ENCODE results near the gene PCDH10. TPM values are rescaled to one million over a fixed set of nuclear protein-coding genes. Genes with fewer than 3 reads are reported as not detected.

The PCDH10 gene
- polyA plus RNA-seq, 10 donors = 0.12 to 1.0 (median 0.39) TPM

- peak in 1 of 3 donors; percentile 68 for DNase-seq
Measured at GRCh38 chr4:133147921-133148689, 989 bp upstream of the PCDH10 start.

DNA sequence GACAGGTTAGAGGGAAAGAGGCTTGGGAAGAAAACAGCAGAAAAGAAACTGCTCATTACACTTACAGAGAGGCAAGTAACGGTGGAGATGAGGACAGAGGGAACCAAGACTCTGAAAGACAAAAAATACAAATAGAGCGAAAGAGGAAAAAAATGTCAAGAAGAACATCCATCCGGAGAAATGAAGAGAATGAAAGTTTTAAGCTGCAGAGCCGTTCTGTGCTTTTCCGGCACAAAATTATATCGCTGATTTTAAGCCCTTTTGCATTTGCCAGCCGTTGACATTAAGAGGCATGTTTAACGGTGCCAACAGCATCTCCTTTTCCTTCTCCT, 236 bp downstream of the PCDH10 start:
- DNase-seq = no peak

DNA sequence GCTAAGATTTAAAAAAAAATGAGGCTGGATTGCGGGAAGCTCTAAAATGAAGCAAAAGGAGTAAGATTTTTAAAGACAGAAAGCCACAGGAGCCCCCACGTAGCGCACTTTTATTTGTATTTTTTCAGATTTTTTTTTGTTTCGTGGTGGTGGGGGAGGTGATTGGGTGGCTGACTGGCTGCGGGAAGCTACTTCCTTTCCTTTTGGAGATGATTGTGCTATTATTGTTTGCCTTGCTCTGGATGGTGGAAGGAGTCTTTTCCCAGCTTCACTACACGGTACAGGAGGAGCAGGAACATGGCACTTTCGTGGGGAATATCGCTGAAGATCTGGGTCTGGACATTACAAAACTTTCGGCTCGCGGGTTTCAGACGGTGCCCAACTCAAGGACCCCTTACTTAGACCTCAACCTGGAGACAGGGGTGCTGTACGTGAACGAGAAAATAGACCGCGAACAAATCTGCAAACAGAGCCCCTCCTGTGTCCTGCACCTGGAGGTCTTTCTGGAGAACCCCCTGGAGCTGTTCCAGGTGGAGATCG, 908 bp downstream of the PCDH10 start:
- peak in 1 of 3 donors; percentile 18 for DNase-seq

DNA sequence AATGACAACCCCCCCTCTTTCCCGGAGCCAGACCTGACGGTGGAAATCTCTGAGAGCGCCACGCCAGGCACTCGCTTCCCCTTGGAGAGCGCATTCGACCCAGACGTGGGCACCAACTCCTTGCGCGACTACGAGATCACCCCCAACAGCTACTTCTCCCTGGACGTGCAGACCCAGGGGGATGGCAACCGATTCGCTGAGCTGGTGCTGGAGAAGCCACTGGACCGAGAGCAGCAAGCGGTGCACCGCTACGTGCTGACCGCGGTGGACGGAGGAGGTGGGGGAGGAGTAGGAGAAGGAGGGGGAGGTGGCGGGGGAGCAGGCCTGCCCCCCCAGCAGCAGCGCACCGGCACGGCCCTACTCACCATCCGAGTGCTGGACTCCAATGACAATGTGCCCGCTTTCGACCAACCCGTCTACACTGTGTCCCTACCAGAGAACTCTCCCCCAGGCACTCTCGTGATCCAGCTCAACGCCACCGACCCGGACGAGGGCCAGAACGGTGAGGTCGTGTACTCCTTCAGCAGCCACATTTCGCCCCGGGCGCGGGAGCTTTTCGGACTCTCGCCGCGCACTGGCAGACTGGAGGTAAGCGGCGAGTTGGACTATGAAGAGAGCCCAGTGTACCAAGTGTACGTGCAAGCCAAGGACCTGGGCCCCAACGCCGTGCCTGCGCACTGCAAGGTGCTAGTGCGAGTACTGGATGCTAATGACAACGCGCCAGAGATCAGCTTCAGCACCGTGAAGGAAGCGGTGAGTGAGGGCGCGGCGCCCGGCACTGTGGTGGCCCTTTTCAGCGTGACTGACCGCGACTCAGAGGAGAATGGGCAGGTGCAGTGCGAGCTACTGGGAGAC, 1.6 kb downstream of the PCDH10 start:
- peak in 1 of 3 donors; percentile 52 for DNase-seq

DNA sequence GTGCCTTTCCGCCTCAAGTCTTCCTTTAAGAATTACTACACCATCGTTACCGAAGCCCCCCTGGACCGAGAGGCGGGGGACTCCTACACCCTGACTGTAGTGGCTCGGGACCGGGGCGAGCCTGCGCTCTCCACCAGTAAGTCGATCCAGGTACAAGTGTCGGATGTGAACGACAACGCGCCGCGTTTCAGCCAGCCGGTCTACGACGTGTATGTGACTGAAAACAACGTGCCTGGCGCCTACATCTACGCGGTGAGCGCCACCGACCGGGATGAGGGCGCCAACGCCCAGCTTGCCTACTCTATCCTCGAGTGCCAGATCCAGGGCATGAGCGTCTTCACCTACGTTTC, 2.2 kb downstream of the PCDH10 start:
- DNase-seq = peak in 1 of 3 donors; percentile 41

DNA sequence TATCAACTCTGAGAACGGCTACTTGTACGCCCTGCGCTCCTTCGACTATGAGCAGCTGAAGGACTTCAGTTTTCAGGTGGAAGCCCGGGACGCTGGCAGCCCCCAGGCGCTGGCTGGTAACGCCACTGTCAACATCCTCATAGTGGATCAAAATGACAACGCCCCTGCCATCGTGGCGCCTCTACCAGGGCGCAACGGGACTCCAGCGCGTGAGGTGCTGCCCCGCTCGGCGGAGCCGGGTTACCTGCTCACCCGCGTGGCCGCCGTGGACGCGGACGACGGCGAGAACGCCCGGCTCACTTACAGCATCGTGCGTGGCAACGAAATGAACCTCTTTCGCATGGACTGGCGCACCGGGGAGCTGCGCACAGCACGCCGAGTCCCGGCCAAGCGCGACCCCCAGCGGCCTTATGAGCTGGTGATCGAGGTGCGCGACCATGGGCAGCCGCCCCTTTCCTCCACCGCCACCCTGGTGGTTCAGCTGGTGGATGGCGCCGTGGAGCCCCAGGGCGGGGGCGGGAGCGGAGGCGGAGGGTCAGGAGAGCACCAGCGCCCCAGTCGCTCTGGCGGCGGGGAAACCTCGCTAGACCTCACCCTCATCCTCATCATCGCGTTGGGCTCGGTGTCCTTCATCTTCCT, 2.7 kb downstream of the PCDH10 start:
- no peak for DNase-seq

- DNase-seq = peak in 1 of 3 donors; percentile 57
Measured at GRCh38 chr4:133152330-133152821, 3.3 kb downstream of the PCDH10 start.

DNA sequence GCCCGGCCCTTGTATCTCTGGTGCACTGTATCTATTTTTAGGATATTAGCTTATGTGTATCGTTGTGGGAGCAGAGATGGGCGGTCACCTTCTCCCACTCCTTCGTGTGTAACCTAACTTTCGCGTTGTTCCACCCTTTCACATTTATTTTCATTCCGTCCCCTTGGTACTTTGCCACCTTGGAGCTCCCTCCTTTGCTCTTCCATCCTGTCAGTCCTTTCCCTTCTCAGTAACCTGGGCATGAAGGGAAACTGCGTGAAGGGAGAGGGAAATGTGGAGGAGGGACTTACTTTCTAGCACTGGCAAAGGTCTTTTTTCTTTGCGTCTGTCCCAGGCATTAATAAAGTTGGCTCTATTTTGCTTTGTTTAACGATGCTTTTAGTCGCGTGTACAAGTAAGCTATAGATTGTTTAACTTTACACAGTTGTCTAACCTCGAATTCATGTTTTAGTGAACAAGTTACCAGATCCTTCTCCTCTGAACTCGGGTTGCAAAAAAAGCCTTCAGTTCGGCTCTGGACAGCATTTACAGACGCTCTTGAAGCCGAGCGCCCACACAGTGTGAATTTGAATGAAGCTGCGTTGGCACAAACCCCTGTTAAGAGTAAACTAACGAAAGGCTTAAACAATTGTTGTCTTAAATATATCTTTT, 3.9 kb downstream of the PCDH10 start:
- DNase-seq = peak in 1 of 3 donors; percentile 51

DNA sequence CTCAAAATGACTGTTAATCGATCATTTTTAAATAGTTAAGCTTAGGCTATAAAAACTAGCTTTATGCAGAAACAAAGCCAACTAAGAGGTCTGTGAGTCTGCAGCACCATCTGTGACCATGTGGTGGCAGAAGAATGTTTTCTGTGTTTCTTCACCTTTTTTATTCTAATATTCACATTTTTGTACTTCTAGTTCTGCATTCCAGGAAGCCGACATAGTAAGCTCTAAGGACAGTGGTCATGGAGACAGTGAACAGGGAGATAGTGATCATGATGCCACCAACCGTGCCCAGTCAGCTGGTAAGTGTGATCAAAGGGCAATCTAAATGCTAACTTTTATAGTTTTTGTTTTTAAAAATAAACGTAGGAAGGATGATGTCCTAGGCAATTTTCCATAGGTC, 5.6 kb downstream of the PCDH10 start:
- peak in 1 of 3 donors; percentile 47 for DNase-seq

- DNase-seq = no peak
Measured at GRCh38 chr4:133156096-133156495, 7.0 kb downstream of the PCDH10 start.

- DNase-seq = no peak
Measured at GRCh38 chr4:133156556-133156955, 7.5 kb downstream of the PCDH10 start.

- DNase-seq = no peak
Measured at GRCh38 chr4:133157460-133158160, 8.5 kb downstream of the PCDH10 start.

- DNase-seq = no peak
Measured at GRCh38 chr4:133160853-133161252, 11.8 kb downstream of the PCDH10 start.

GRCh38 chr4:133161570-133162295, 12.6 kb downstream of the PCDH10 start:
- DNase-seq = no peak

DNA sequence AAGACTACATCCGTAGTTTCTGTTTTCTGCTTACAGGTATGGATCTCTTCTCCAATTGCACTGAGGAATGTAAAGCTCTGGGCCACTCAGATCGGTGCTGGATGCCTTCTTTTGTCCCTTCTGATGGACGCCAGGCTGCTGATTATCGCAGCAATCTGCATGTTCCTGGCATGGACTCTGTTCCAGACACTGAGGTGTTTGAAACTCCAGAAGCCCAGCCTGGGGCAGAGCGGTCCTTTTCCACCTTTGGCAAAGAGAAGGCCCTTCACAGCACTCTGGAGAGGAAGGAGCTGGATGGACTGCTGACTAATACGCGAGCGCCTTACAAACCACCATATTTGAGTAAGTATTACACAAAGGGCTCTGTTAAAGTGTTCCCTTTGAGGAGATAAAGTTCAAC, 13.8 kb downstream of the PCDH10 start:
- DNase-seq = no peak

DNA sequence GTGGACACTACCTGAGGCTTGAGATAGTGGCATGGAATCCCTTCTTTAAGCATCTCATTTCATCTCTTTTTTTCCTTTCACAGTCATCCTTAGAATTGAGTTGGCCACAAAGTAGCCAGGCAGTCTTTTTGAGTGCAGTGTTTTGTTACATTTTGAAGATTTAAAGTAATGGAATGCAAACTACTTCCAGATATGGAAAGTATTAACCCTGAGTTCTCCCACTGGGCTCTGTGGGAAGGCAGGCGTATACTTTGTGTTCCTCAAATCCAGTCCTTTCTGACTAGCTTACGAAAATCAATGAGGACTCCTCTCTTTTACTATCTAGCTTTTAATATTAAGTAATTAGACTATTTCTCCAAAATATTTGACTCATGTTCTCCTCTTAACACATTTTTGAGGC, 29.9 kb downstream of the PCDH10 start:
- DNase-seq = peak in 2 of 3 donors; percentile 3 to 16

- DNase-seq = no peak
Measured at GRCh38 chr4:133186210-133186609, 37.1 kb downstream of the PCDH10 start.

DNA sequence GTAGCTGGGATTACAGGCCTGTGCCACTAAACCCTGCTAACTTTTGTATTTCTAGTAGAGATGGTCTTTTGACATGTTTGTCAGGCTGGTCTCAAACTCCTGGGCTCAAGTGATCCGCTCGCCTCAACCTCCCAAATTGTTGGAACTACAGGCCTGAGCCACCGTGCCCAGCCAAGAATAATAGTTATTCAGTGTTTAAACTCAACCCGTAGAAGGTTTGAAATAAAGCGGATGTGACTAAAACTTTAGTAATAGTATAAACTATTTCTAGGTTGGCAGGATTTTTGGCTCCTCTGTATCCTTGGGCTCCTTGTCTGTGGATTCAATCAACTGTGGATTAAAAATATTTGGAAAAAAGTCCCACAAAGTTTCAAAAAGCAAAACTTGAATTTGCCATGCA, 37.8 kb downstream of the PCDH10 start:
- DNase-seq = no peak

DNA sequence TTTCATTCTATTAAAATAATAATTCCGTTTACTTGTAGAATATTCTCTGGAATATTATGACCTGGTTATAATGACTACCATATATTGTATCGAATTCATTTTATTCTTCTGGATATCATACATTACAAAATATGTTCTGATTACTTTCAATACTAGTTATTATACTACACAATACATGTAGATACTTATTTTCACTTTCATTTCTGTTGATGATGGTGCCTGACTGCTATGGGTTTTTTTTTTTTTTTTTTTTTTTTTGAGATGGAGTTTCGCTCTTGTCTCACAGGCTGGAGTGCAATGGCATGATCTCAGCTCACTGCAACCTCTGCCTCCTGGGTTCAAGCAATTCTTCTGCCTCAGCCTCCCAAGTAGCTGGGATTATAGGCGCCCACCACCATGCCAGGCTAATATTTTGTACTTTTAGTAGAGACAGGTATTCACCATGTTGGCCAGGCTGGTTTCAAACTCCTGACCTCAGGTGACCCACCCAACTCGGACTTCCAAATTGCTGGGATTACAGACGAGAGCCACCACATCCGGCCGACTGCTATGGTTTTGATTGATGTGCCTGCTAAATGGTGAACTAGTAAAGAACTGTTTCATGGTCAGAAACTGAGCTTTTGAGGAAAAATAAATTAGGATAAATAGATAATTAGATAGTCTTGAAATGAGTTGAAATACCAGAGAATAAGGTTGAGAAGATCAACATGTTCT, 39.5 kb downstream of the PCDH10 start:
- DNase-seq = no peak

- DNase-seq = no peak
Measured at GRCh38 chr4:133189147-133189517, 40.0 kb downstream of the PCDH10 start.
